Mesenchymal stem cell (in vitro differentiated cells and primary cell): ENCODE data around the gene TMEM222.

ENCODE experiments used
- DNase-seq: peaks from one replicate; pipeline ENCODE4 v3.0.0-alpha.2; 2013
- H2AFZ ChIP-seq: one replicate; pipeline ENCODE4 v1.6.1; 2013; ENCODE audit warnings: low read depth, mild to moderate bottlenecking, control low read depth, inconsistent platforms, low read length, moderate library complexity
- H2AK5ac ChIP-seq: 2 replicates; pipeline ENCODE4 v1.6.1; 2013; ENCODE audit warnings: low read length, moderate library complexity, mild to moderate bottlenecking, inconsistent platforms; ENCODE audit not compliant: severe bottlenecking
- H2BK120ac ChIP-seq: one replicate; pipeline ENCODE4 v1.6.1; 2013; ENCODE audit warnings: low read depth, mild to moderate bottlenecking, inconsistent platforms, low read length, moderate library complexity
- H2BK12ac ChIP-seq, 2 experiments: one replicate each; pipeline ENCODE4 v1.6.1; 2013; ENCODE audit warnings: inconsistent platforms in 2 of 2, low read length in 2 of 2, mild to moderate bottlenecking in 2 of 2, moderate library complexity in 2 of 2, control low read depth in 1 of 2
- H2BK15ac ChIP-seq: one replicate; pipeline ENCODE4 v1.6.1; 2013; ENCODE audit warnings: mild to moderate bottlenecking, low read depth, inconsistent platforms; ENCODE audit not compliant: poor library complexity, severe bottlenecking
- H2BK5ac ChIP-seq: 2 replicates; pipeline ENCODE4 v1.6.1; 2013; ENCODE audit warnings: low read depth, mild to moderate bottlenecking, low read length, control low read depth, inconsistent platforms; ENCODE audit not compliant: poor library complexity, severe bottlenecking
- H3K14ac ChIP-seq, 2 experiments: one replicate each; pipeline ENCODE4 v1.6.1; 2013; ENCODE audit warnings: inconsistent platforms in 2 of 2, low read length in 2 of 2, control low read depth in 1 of 2, mild to moderate bottlenecking in 1 of 2, moderate library complexity in 1 of 2
- H3K18ac ChIP-seq, 2 experiments: one replicate each; pipeline ENCODE4 v1.6.1; 2013; ENCODE audit warnings: inconsistent platforms in 2 of 2, low read length in 2 of 2, control low read depth in 1 of 2, low read depth in 1 of 2, mild to moderate bottlenecking in 1 of 2
- H3K23ac ChIP-seq, 2 experiments: one replicate each; pipeline ENCODE4 v1.6.1; 2013; ENCODE audit warnings: inconsistent platforms in 2 of 2, low read length in 2 of 2, mild to moderate bottlenecking in 2 of 2, moderate library complexity in 2 of 2, control low read depth in 1 of 2
- H3K27ac ChIP-seq: 2 replicates; pipeline ENCODE4 v1.5.1; 2013; ENCODE audit warnings: mild to moderate bottlenecking, moderate library complexity, low read length, control low read depth, inconsistent platforms; ENCODE audit not compliant: poor library complexity, severe bottlenecking
- H3K27me3 ChIP-seq, 2 experiments: 2 replicates each; pipeline versions ENCODE4 v1.6.1 to v1.7.0; 2013; ENCODE audit warnings: low read length in 2 of 2, mild to moderate bottlenecking in 2 of 2, moderate library complexity in 2 of 2, control low read depth in 1 of 2, inconsistent platforms in 1 of 2; ENCODE audit not compliant: control insufficient read depth in 1 of 2, insufficient read depth in 1 of 2
- H3K36me3 ChIP-seq, 2 experiments: 2 replicates each; pipeline versions ENCODE4 v1.6.1 to v1.7.0; 2013; ENCODE audit warnings: low read length in 2 of 2, control low read depth in 1 of 2, inconsistent platforms in 1 of 2, low read depth in 1 of 2, mild to moderate bottlenecking in 1 of 2; ENCODE audit not compliant: insufficient read depth in 2 of 2, control insufficient read depth in 1 of 2
- H3K4ac ChIP-seq, 2 experiments: one replicate each; pipeline ENCODE4 v1.6.1; 2013; ENCODE audit warnings: inconsistent platforms in 2 of 2, low read length in 2 of 2, mild to moderate bottlenecking in 2 of 2, moderate library complexity in 2 of 2, control low read depth in 1 of 2, low read depth in 1 of 2
- H3K4me1 ChIP-seq: 2 replicates; pipeline ENCODE4 v1.6.1; 2013; ENCODE audit warnings: low read depth, low read length, control low read depth; ENCODE audit not compliant: control insufficient read depth, insufficient read depth
- H3K4me2 ChIP-seq: 2 replicates; pipeline ENCODE4 v1.6.1; 2013; ENCODE audit warnings: low read length, mild to moderate bottlenecking, inconsistent platforms; ENCODE audit not compliant: poor library complexity, severe bottlenecking
- H3K4me3 ChIP-seq, 2 experiments: 2 replicates each; pipeline versions ENCODE4 v1.5.1 to v1.7.0; 2013; ENCODE audit warnings: low read length in 2 of 2, mild to moderate bottlenecking in 2 of 2, control low read depth in 1 of 2, low read depth in 1 of 2; ENCODE audit not compliant: insufficient read depth in 1 of 2
- H3K79me1 ChIP-seq: replicated peaks from 2 replicates; pipeline ENCODE4 v1.6.1; 2013; ENCODE audit warnings: mild to moderate bottlenecking, control low read depth, low read length, inconsistent platforms; ENCODE audit not compliant: poor library complexity, severe bottlenecking
- H3K9ac ChIP-seq: 2 replicates; pipeline ENCODE4 v1.7.0; 2013; ENCODE audit warnings: mild to moderate bottlenecking, low read length, moderate library complexity
- H3K9me3 ChIP-seq: 2 replicates; pipeline ENCODE4 v1.7.0; 2013; ENCODE audit warnings: mild to moderate bottlenecking, low read length; ENCODE audit not compliant: control insufficient read depth
- H4K8ac ChIP-seq: one replicate; pipeline ENCODE4 v1.6.1; 2013; ENCODE audit warnings: inconsistent platforms, mild to moderate bottlenecking, low read length, moderate library complexity
- H4K91ac ChIP-seq: one replicate; pipeline ENCODE4 v1.6.1; 2013; ENCODE audit warnings: mild to moderate bottlenecking, low read length, inconsistent platforms
- WGBS: methylation state at CpG from one replicate; pipeline ENCODE4 v1.1.7; 2013; ENCODE audit warnings: mixed read lengths; 5-methylcytosine and 5-hydroxymethylcytosine counted together

TMEM222 gene

DNA sequence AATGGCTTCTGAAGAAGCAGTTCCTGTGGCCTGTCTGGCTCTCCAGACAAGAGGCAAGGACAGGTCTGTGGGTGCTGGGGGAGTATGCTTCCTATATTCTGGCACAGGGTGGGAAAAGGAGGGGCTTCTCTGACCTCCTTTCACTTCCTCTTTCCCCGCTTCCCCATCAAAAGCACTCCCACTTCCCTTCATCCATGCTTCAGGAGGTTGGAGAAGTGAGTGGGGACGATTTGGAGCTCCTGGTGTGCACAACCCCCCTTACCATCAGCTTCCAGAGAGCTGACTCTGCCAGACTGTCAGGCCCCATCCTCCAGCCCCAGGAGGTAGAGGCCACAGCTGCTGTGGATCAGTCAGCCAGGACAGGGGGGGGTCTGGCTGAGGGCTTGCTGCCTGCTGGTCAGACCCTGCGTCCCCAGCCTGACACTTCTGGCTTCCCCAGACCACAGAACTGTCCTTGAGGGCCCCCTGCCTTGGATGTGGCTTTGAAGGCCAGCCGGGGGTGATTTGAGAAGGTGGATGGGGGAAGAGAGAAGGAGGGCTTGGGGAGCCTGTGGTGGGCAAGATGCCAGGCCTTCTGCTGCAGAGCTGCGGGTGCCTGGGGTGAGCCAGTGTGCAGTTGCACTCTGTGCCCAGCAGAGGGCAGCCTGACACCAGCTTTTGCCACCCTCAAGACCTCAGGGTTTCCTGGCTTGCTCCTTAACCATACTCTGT, 21.5 kb upstream of the TMEM222 start:
- Histone ChIP-seq H2BK12ac (peak overlapping the region; percentile 81 to 97), H2BK5ac (peak overlapping the region; percentile 85), H3K9me3 (no peaks in the 10 kb centered on the region), H3K14ac (no peak overlapping the region), H3K4me2 (peak overlapping the region; percentile 39), H4K91ac (peak overlapping the region; percentile 99), H3K79me1 (peaks cover 3% of the 10 kb centered on the region), H3K4ac (peak overlapping the region; percentile 96 to 98), H3K23ac (no peak overlapping the region), H4K8ac (peak overlapping the region; percentile 99), H2AFZ (no peak overlapping the region), H2BK15ac (peak overlapping the region; percentile 73), H3K18ac (peak overlapping the region; percentile 94 to 98), H3K36me3 (peaks cover 35 to 62% of the 10 kb centered on the region in 2 experiments), H3K27ac (peak overlapping the region; percentile 98), H2AK5ac (peak overlapping the region; percentile 75), H3K27me3 (no peaks in the 10 kb centered on the region), H3K4me3 (no peak overlapping the region), H3K9ac (peak overlapping the region; percentile 67), H3K4me1 (peaks cover 40% of the 10 kb centered on the region), H2BK120ac (peak overlapping the region; percentile 98)
- 5% methylated on average over 4 of the region's 5 CpGs for WGBS
- peak; percentile 92 for DNase-seq

DNA sequence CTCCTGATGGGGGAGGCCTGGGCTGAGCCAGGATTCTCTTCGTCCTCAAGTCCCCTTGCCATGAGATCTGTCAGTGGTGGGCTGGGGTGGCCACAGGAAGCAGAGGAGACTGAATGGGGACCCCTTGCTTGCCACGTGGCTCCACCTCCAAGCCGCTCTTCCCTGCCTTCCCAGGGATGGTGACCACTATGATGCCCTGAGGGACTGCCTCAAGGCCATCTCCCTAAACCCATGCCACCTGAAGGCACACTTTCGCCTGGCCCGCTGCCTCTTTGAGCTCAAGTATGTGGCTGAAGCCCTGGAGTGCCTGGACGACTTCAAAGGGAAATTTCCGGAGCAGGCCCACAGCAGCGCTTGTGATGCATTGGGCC, 20.9 kb upstream of the TMEM222 start:
- Histone ChIP-seq H3K36me3 (peaks cover 35 to 63% of the 10 kb centered on the region in 2 experiments), H3K4ac (peak overlapping the region; percentile 66 to 88), H3K27me3 (no peaks in the 10 kb centered on the region), H3K4me2 (no peak overlapping the region), H3K9me3 (no peaks in the 10 kb centered on the region), H3K23ac (no peak overlapping the region), H3K9ac (peak overlapping the region; percentile 63), H2BK120ac (no peak overlapping the region), H2AFZ (peak overlapping the region; percentile 68), H3K18ac (peak overlapping the region; percentile 63 to 90), H2BK12ac (peak overlapping the region; percentile 92 to 96), H3K27ac (peak overlapping the region; percentile 98), H3K4me3 (no peak overlapping the region), H2BK15ac (peak overlapping the region; percentile 62), H4K8ac (peak overlapping the region; percentile 86), H2BK5ac (no peak overlapping the region), H4K91ac (peak overlapping the region; percentile 75), H3K14ac (peak overlapping the region in 1 of 2 experiments; percentile 88), H2AK5ac (peak overlapping the region; percentile 90), H3K4me1 (peaks cover 40% of the 10 kb centered on the region), H3K79me1 (peaks cover 3% of the 10 kb centered on the region)
- 57% methylated on average over 8 of the region's 8 CpGs for WGBS
- DNase-seq, result no peak

DNA sequence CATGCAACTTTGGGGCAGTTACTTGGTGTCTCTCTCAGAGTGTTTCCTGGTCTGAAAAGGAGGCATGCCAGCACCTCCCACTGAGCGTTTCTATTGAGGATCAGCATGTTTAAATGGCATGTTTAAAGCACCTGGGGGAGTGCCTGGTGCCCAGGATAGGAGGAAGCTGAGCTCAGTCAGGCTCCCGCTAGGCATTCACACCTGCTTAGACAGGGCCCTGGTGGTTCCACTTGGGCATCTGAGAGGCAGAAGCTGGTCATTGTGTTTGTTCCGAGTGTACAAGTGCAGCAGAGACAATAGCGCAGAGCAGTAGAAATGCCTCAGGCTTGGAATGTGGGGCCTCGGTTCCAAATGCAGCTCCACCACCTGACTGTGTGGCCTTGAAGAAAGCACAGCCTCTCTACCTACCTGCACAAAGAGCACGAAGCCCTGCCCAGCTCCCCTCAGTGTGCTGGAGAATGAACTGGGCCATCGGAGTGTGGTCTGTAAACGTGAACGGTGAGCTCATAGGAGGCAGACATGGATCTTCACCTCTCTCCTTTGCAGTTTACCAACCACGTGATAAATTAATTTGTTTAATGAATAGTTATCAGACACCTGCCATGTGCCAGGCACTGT, 20.3 kb upstream of the TMEM222 start:
- Histone ChIP-seq H3K4me3 (no peak overlapping the region), H2AK5ac (peak overlapping the region; percentile 90), H3K27ac (peak overlapping the region; percentile 98), H3K4me1 (peaks cover 43% of the 10 kb centered on the region), H3K79me1 (peaks cover 3% of the 10 kb centered on the region), H2BK5ac (no peak overlapping the region), H3K27me3 (no peaks in the 10 kb centered on the region), H3K9ac (peak overlapping the region; percentile 63), H4K8ac (no peak overlapping the region), H3K36me3 (peaks cover 41 to 62% of the 10 kb centered on the region in 2 experiments), H2AFZ (no peak overlapping the region), H2BK12ac (no peak overlapping the region), H4K91ac (no peak overlapping the region), H2BK120ac (no peak overlapping the region), H2BK15ac (no peak overlapping the region), H3K14ac (no peak overlapping the region), H3K18ac (no peak overlapping the region), H3K23ac (no peak overlapping the region), H3K4me2 (no peak overlapping the region), H3K4ac (no peak overlapping the region), H3K9me3 (no peaks in the 10 kb centered on the region)
- DNase-seq, result no peak
- 80% methylated on average over 7 of the region's 10 CpGs for WGBS

DNA sequence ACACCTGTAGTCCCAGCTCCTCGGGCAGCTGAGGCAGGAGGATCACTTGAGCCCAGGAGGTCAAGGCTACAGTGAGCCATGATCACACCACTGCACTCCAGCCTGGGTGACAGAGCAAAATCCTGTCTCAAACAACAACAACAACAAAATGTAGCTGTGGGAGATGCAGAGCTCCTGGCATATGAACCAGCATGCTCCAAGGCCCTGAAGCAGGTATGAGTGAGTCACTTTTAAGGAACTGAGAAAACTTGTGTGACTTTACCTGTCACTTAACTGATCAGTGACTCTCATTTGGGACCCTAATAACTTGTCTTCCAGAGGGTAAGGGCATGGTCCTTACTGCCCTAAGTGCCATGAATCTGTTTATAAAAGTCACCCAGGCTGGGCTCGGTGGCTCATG, 19.4 kb upstream of the TMEM222 start:
- H4K8ac ChIP-seq, result no peak overlapping the region
- no peak overlapping the region for H2BK12ac ChIP-seq
- H3K36me3 ChIP-seq, result peaks cover 37 to 53% of the 10 kb centered on the region in 2 experiments
- no peak overlapping the region for H3K23ac ChIP-seq
- no peaks in the 10 kb centered on the region for H3K27me3 ChIP-seq
- no peak overlapping the region for H2BK15ac ChIP-seq
- H3K4me3 ChIP-seq, result no peak overlapping the region
- no peak overlapping the region for H4K91ac ChIP-seq
- H3K9ac ChIP-seq, result no peak overlapping the region
- no peak overlapping the region for H3K14ac ChIP-seq
- H3K79me1 ChIP-seq, result peaks cover 3% of the 10 kb centered on the region
- DNase-seq, result no peak
- no peak overlapping the region for H2AFZ ChIP-seq
- no peak overlapping the region for H3K4ac ChIP-seq
- 83% methylated on average over 2 of the region's 2 CpGs for WGBS
- H3K18ac ChIP-seq, result no peak overlapping the region
- H3K9me3 ChIP-seq, result no peaks in the 10 kb centered on the region
- H3K27ac ChIP-seq, result no peak overlapping the region
- H3K4me2 ChIP-seq, result no peak overlapping the region
- no peak overlapping the region for H2BK120ac ChIP-seq
- no peak overlapping the region for H2AK5ac ChIP-seq
- peaks cover 47% of the 10 kb centered on the region for H3K4me1 ChIP-seq
- H2BK5ac ChIP-seq, result no peak overlapping the region
